ENCODE data around the gene SETD6.

DNA sequence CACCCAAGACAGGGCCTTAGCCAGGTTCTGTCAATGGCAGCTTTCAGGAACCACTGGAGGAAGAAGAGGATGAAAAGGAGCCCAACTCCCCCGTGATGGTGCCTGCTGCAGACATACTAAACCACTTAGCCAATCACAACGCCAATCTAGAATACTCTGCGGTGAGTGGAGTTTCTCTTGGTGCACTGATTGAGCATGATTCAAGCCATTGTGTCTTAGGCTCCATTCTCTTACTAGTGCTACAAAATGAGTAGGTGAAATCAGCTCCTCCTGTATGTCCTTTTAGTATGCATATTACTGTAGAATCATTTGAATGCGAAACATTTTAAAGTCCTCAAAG is 1.4 kb downstream of the SETD6 start:
- TF ChIP-seq, protein P1, sequence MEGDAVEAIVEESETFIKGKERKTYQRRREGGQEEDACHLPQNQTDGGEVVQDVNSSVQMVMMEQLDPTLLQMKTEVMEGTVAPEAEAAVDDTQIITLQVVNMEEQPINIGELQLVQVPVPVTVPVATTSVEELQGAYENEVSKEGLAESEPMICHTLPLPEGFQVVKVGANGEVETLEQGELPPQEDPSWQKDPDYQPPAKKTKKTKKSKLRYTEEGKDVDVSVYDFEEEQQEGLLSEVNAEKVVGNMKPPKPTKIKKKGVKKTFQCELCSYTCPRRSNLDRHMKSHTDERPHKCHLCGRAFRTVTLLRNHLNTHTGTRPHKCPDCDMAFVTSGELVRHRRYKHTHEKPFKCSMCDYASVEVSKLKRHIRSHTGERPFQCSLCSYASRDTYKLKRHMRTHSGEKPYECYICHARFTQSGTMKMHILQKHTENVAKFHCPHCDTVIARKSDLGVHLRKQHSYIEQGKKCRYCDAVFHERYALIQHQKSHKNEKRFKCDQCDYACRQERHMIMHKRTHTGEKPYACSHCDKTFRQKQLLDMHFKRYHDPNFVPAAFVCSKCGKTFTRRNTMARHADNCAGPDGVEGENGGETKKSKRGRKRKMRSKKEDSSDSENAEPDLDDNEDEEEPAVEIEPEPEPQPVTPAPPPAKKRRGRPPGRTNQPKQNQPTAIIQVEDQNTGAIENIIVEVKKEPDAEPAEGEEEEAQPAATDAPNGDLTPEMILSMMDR (conservative IDR thresholded peaks at IDR 0.05; ENCODE audit: low read length), result no peak
- TF ChIP-seq EZH2phosphoT487 (IDR thresholded peaks at IDR 0.05; ENCODE audit: borderline replicate concordance), result no peak

All from Loucy (cell line).